GOT3 (cell line): ENCODE measurements around the gene RECQL5.

ENCODE experiments used
- DNase-seq: peaks from one replicate; lab custom pipeline; 2025; ENCODE audit warnings: mixed read lengths; lab: John Stamatoyannopoulos, UW

Gene RECQL5

DNA sequence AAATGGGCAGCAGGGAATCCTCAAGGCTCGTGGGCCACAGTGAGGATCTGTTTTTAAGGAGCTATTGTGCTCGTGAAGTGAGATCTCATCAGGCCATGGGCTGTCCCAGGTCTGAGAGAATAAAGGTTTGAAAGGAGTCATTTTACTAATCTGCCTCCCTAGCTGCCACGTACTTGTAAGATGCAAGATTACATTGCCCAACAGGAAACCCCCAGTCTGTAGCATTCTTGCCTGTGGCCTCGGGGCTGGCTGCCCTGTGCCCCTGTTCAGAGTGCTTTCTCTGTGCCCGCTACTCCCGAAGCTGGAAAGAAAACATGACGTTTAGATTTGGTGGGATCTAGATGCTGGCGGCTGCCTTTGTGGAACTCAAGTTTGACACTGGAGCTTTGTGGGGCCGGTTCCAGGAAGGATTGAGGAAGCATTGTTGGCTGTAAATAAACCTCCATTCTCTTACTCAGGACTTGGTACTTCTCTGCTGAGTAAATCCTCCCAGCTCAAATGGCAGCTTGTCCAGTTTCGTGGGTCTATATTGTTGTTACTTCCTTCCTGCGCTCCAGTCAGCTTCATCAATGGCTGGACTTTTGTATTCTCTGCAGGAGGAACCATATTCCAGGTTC is 21.4 kb upstream of the RECQL5 start:
- DNase-seq = no peak

DNA sequence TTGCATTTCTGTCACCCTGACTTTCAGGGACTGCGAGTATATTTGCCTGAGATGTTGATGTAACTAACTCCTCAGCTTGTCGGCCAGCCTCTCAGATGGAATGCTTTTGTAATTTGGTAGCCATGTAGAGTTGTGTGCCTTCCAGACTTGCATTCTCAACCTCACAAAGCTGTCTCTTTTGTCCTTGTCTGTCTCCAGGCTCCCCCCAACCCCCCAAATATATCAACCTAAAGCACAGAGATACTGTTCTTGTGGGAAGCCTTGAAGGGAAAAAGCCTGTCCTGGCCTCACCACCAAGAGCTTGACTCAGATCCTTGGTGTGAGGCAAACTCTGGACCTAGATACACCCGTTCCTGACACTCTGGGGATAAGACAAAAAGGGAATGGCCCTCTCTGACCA is 18.5 kb upstream of the RECQL5 start:
- no peak for DNase-seq

DNA sequence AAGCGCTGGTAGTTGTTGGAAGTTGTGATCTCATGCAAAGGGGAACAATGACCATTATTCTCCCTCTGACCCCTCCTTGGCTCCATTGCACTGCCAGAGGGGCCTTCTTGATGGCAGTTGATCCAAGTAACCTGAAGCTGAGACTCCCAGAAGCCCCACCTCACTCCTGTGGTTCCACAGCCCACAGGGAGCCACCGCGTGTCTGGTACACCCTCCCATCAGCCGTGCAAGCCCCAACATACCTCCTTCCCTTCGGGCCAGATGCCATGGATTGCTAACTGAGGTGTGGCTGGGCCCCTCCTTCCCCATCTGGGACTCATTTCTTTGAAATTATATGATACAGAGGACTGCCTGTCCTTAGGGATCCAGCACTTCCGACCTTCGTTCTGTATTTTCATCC is 18.0 kb upstream of the RECQL5 start:
- DNase-seq = no peak

DNA sequence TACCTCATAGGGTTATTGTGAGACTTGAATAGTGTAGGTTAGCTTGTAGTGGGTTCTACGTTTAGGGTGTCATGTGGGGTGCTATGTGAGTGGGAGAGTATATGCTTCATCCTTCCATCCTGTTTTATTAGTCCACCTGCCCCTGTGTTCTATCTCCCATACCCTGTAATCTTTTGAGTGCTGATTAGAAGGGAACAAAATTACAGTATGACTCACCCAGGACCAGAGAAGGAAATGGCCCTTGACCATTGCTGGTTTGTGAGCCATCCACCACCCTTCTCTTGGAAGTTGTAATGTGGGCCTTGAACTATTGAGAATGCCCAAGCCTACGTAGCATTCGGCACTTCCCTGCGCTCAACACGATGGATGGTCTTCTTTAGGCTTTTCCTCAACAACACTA is 17.3 kb upstream of the RECQL5 start:
- no peak for DNase-seq

DNA sequence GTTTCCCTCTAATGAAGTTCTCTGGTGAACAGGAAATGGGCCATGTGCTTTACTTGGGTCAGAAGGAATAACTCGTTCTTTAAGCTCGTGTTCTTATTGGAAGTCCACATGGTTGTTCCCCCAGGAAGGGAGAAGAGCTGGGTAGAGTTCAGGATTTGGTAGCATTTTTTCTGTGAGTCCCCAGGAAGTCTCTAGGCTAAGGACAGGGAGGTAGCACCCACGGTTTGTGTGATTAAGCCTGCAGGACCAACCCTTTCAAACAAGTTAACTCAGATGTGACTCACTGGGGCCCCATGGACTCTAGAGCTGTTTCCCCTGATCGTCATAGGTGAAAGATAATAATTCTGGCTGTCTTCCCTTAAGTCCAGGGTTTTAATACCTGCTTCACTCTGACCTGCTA is 16.6 kb upstream of the RECQL5 start:
- DNase-seq = no peak

DNA sequence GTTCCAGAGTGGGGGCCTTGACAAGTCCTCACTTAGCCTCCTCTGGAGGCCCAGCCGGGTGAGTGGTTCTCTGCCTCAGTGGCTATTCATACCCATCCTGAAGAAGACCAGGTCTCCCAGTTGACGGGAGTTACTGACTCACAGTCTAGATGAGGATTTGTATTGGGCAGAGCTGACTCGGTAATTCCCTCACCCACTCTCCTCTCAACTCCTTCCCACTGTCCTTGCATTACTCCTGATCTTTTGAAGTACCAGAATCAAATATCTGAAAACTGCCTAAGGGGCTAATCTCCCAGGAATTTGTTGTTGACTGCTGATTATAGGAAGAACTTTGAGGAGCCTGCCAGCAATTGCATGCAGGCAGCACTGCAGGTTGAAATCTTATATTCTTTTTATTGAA is 14.3 kb upstream of the RECQL5 start:
- DNase-seq = no peak

DNA sequence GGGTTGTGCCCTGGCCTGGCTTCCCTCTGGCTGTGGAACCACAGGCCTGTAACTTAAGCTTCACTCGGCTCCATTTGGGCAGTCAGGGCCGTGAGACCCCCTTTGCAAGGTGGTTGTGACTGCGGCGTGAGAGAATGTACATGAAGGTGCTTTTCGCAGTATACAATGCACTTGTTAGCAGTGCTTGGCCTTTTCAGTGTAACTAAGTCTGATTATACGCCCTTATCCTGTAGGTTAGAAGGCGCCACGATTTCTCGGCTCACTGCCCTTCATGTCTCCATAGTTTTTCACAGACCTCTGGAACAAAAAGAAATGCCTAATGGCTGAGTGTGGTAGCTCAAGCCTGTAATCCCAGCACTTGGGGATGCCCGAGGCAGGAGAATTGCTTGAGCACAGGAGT is 13.5 kb upstream of the RECQL5 start:
- DNase-seq = no peak

DNA sequence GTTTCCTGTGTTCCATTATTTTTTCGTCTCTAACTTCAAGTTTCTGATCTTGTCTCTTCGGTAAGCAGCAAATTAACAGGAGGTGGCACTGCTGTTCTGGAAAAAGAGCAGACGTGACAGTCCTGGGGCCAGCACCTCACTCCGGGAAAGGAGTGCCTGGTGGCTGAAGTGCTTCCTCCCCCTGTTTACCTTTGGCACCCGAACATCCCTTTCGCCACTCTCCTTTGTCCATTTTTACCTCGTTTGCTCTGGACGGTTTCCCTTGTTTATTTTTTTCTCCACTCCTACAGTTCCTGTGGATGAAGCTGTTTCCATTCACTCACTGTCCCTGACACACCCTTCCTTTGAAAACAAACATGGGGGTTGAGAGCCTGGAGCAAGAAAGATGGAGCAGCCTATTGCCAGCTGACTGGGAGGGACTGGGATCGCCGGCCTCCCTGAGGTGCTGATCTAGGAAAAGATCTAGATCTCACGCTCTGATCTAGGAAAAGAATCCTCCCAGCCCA is 12.8 kb upstream of the RECQL5 start:
- no peak for DNase-seq

DNA sequence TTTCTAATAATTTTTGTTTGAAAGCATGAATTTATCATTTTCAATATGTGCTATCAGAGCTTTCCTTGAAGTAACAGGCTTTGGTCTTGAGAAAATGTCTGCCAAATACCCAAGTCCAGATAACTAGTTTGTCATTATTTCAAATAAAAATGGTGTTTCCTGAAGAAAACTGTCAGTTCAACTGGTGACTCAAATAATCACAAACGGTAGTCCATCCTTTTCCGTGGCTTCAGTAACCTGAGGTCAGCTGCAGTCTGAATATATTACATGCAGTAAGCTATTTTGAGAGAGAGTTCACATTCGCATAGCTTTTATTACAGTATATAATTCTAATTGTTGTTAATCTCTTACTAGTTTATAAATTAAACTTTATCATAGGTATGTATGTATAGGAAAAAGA is 9.5 kb upstream of the RECQL5 start:
- DNase-seq = no peak

DNA sequence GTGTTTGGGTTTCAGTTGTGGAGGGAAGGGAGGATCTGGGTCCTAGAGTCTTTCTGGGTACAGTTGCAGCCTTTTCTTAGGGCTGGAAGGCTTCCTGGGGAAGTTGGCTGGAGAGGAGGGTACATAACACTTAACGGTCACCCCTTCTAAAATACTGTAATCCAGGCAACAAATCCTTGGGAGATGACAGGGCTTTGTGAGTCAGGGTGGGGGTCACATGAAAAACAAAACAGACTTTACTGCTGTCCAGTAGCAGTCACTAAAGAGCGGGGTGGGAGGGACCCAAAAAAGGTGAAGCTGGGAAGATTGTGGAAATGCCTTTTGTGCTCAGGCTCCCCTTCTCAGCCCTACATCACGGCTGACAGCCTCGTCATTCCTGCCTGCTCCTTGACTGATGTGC is 6.5 kb upstream of the RECQL5 start:
- DNase-seq = no peak

DNA sequence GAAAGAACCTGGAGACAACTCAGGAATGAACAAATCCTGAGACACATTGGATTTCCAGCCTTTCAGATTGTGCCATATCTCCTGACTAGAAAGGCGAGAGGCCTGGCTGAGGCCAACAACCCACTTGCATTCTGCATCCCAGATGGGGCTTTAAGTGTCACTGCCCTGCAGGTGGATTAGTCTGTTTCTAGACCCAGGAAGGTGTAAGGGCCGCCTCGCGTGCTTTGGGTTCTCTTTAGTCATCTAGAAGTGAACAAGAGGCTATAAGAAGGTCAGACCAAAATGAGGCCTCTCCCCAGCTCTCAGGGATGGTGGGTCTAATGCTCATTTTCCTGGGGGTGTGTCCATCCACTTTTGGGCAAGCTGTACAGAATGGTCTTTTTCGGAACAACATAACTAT is 5.1 kb upstream of the RECQL5 start:
- DNase-seq = no peak

DNA sequence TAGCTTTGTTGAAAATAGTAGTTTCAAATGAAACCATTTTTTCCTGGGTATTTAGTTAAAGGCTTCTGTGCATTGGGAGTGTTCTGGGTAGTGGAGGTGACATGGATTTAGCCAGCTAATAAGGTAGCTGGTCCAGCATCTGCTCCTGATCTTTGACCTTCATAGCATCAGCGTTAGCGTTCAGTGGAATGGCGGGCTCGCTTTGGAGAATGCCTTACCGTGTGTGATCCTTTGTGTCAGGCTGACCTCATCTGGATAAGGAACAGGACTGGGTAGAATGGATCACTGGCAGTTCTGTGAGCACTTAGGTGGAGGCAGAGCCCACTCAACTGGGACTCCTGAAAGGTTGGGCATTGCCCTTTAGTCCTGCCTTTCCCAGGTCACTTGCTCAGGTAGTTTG is 3.9 kb upstream of the RECQL5 start:
- DNase-seq = no peak

DNA sequence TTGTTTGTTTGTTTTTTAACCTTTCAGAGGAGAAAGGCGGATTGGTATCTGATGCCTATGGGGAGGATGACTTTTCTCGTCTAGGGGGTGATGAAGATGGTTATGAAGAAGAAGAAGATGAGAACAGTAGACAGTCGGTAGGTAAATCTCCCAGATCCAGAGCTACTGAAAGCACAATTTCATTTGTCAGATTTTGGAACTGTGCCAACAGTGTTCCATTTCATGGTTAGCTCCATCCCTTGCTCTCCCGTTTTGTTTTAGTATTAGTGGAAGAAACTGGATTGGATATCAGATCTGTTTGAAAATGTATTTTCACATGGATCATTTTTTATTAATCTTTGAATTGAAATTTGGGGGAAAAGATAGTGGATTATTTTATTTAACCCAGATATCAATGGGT is 1.5 kb upstream of the RECQL5 start:
- no peak for DNase-seq

DNA sequence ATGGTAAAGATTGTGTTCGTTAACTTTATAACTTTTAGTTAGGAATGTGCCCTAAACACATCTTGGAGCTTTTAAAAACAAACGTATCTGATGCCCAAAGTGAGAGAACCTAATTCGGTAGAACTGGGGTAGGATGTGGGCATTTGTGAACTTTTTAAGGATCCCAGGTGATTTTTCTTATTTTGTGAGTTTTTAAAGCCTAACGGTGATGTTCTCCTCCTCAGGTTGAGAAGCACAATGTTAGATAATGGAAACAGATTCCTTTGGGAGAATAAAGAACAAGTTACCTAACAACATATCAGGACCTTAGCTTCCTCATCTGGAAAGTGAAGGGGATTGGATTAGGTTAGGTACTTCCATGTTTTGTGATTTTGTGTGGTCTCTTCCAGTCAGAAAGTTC is 871 bp upstream of the RECQL5 start:
- DNase-seq = no peak

DNA sequence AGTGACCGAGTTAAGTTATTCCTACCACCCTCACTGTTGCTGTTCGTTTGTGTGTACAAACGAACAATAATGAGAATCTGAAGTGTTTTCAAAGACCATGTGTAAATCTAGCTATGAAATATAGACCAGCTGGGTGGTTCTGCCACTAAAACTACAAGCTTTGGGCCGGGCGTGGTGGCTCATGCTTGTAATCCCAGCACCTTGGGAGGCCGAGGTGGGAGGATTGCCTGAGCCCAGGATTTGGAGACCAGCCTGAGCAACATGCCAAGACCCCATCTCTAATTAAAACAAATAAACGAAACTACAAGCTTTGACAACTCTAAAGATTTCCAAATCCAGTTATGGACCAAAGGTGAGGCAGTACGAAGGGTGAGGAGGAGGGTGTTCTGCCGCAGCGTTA is 973 bp downstream of the RECQL5 start:
- DNase-seq = no peak

DNA sequence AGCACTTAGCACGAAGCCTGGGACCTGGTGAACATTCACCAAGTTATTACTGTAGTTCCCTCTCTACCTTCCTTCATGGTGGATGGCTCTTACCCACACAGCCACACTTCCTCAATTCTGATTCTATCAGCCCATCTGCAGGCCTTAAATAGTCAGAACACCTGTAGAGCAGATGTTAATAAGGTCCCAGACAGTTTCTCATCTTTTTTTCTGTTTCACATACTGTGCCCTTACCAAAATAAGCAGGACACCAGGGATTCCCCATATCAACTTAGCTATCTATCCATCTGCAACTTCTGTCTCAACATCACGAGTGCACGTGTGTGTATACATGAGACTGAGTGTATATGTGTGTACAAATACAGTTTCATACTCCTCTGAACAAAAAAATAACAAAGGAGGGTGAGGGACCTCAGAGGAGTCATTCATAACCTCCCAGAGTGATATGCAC is 2.8 kb downstream of the RECQL5 start:
- DNase-seq = no peak

DNA sequence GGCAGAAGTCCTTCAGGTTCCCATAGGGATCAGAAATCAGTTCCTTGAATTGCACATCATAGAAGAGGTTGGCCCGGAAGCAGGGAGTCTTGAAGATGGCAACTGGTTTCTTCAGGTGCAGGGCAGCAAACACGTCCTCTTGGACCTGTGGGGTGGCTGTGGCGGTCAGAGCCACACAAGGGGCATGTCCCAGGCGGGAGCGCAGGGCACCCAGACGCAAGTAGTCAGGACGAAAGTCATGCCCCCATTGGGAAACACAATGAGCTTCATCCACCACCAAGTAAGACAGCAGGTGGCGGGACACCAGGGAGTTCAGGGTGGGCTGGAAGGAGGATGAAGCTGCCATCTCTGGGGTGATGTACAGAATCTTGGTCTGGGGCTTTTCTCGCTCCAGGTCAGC is 4.4 kb downstream of the RECQL5 start:
- DNase-seq = no peak

DNA sequence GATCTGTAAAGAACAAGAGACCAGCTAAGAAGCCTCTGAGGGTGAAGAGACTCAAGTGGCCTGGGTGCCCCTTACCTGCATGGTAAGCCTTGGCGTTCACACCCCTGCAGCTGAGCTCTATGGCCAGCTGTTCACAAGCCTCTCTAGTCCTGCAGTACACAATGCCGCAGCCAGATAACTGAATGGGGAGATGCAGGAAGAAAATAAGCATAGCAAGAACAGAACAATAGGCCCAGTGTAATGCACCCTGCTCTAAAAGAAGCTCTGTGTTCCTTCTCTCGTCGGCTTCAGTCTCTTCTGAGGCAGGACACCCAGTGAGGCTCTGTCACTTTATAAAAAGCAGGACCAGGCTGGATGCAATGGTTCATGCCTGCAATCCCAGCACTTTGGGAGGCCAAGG is 5.4 kb downstream of the RECQL5 start:
- DNase-seq = no peak

DNA sequence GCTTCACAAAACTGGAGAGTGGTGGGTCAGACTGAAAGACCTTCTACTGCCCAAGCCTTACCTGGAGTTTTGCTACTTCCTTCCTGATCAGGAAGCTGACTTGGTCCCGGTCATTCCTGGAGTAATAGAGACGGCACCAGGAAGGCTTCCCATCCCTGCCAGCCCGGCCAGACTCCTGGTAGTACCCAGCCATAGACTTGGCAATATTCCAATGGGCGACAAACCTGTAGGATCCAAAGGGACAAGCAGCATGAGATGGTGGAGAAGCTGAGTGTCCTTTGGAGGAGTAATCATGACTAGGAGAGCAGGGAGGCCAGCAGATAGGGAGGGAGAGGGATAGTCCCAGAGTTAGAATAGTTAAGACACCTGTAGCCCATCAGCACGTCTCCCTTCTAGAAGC is 8.7 kb downstream of the RECQL5 start:
- no peak for DNase-seq

DNA sequence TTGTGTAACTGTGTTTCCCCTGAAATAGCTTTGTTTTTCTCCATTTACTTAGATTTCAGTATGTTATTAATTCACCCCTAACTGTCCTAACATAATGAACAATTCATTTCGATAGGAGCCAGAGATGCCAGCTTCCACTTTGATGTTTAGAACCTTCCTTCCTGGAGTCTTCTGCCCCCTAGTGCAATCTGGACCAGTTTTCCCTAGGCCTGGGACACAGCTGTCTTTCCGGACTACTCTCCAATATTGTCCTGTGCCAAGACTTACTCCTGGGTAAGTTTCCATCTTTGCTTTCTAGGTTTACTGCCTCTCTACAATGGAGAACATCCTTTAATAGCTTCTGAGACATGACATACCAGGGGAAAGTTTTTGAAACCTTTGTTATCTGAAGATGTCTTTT is 12.8 kb downstream of the RECQL5 start:
- DNase-seq = no peak

DNA sequence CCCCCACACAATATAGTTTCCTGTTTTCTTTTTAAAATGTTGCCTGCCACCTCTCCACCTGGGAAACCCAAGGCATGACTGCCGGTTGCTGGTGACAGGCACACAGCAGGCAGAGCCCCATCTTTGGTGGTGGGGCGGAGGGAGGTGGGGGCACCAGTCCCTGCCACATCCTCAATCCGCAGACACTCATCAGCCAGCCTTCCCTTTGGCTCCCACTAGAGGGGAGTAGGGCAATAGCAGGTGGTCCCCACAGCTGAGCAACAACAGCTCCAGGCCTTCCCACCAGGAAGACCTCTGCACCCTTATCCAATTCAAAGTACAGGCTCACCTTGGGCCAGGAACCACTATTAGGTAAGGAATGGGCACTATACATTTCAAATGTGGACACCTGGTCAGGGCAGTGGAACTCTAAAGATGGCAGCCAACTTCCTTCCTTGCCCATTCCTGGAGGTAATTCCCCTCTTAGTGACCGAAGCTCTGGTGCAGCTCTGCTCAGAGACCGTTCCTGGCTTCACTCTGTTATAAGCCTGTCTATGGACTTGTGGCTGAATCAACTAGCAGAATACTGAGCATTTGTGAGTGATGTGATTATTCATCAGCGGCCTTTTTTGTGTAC is 13.9 kb downstream of the RECQL5 start:
- DNase-seq = no peak

DNA sequence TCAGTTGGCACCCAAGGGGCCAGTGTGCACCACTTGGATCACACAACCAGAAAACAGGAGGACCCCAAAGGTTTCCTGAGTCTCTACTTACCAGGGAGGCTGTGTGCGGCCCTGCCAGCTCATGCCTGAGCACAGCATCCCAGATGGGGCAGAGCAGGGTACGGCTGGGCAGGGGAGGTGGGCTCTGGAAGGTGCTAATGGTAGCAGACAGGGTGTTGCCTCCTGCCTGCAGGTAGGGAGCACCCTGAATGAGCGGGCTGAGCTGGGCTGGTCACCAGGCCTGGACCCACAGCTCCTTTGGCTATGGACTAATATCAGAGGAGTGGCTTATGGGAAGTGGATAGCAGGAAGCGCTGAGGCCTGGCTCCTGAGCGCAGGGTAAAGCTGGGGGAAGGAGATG is 14.6 kb downstream of the RECQL5 start:
- no peak for DNase-seq

DNA sequence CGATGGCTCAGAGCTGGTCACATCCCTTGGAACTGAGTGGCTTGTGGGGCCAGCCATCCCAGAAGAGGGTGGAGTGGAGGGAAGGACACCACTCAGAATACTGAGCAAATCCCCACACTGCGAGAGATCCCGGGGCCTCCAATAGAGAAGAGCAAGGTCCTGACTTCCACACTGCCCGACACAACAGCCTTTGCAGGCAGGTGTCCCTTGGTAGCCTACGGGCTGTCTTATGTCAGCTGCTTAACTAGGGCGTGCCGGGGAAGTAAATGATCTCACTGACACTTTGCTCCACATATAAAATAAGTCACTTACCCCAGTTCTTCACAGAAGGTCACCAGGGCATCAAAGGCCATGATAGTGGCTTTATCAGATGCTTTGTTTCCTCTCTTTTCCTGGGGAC is 16.1 kb downstream of the RECQL5 start:
- DNase-seq = no peak

DNA sequence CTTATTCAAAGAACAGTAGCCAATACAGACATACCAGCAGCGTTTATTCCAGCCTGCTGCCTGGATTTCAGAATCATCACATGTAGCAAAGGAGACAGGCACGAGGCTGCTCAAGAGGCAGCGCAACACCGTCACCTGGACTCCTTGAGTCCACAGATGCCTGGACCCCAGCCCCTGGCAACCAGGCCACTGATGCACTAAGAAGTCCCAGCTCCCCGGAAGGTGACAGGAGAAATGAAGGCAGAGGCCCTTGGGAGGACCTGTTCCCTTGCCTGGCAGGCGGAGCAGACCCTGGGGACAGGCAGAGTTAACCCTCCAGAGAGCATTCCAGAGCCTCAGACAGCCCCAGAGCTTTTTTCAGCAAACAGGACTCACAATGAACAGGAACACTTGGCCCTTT is 17.3 kb downstream of the RECQL5 start:
- no peak for DNase-seq
